Stimulated activated CD8-positive, alpha-beta memory T cell treated with anti-CD3 and anti-CD28 coated beads, Interleukin-2, amount 100 ng/mL, for 48 hours (primary cell): ENCODE measurements around the gene MAGI1.

Experiments
- DNase-seq, 2 donors: peaks; one replicate each; pipeline ENCODE4 v3.0.0-alpha.2; 2020; ENCODE audit warnings: low read depth in 2 of 2

MAGI1 gene

GRCh38 chr3:65666448-65667091 lies 372.1 kb downstream of the MAGI1 start:
- no peak for DNase-seq

- no peak for DNase-seq
Observed at GRCh38 chr3:65665915-65666314, 372.8 kb downstream of the MAGI1 start.

- no peak for DNase-seq
Observed at GRCh38 chr3:65664931-65665330, 373.8 kb downstream of the MAGI1 start.

GRCh38 chr3:65664446-65664845 lies 374.3 kb downstream of the MAGI1 start:
- DNase-seq, result no peak

- DNase-seq, result no peak
Observed at GRCh38 chr3:65662095-65662494, 376.6 kb downstream of the MAGI1 start.

- DNase-seq, result no peak
Observed at GRCh38 chr3:65660000-65660598, 378.6 kb downstream of the MAGI1 start.

GRCh38 chr3:65659396-65659795 lies 379.3 kb downstream of the MAGI1 start:
- no peak for DNase-seq

GRCh38 chr3:65658401-65658800 lies 380.3 kb downstream of the MAGI1 start:
- no peak for DNase-seq

GRCh38 chr3:65655061-65655460 lies 383.7 kb downstream of the MAGI1 start:
- no peak for DNase-seq

- DNase-seq, result no peak
Observed at GRCh38 chr3:65653731-65654130, 385.0 kb downstream of the MAGI1 start.

- no peak for DNase-seq
Observed at GRCh38 chr3:65650247-65650646, 388.5 kb downstream of the MAGI1 start.

- no peak for DNase-seq
Observed at GRCh38 chr3:65647369-65647768, 391.3 kb downstream of the MAGI1 start.

GRCh38 chr3:65642883-65643282 lies 395.8 kb downstream of the MAGI1 start:
- DNase-seq, result no peak

- DNase-seq, result no peak
Observed at GRCh38 chr3:65641777-65642176, 396.9 kb downstream of the MAGI1 start.

- no peak for DNase-seq
Observed at GRCh38 chr3:65641045-65641444, 397.7 kb downstream of the MAGI1 start.

- DNase-seq, result no peak
Observed at GRCh38 chr3:65639444-65639843, 399.3 kb downstream of the MAGI1 start.

GRCh38 chr3:65638301-65638700 lies 400.4 kb downstream of the MAGI1 start:
- no peak for DNase-seq

- DNase-seq, result no peak
Observed at GRCh38 chr3:65636326-65636725, 402.4 kb downstream of the MAGI1 start.

GRCh38 chr3:65635657-65636056 lies 403.1 kb downstream of the MAGI1 start:
- no peak for DNase-seq

GRCh38 chr3:65633018-65633638 lies 405.6 kb downstream of the MAGI1 start:
- no peak for DNase-seq

GRCh38 chr3:65632414-65632813 lies 406.3 kb downstream of the MAGI1 start:
- no peak for DNase-seq

- no peak for DNase-seq
Observed at GRCh38 chr3:65628978-65629377, 409.7 kb downstream of the MAGI1 start.

- no peak for DNase-seq
Observed at GRCh38 chr3:65627062-65627461, 411.7 kb downstream of the MAGI1 start.
